WERI-Rb-1 (cell line): Measurements from ENCODE around the gene IL18R1.

ENCODE experiments used
- DNase-seq: peaks from one replicate; pipeline ENCODE4 v3.0.0-alpha.2; 2020
- H3K27ac ChIP-seq: fragments of 250-450 bp; sonication (Bioruptor Pico); 2 replicates; pipeline ENCODE4 v1.5.1; 2020; ENCODE audit warnings: mild to moderate bottlenecking, moderate library complexity
- H3K27me3 ChIP-seq: fragments of 250-450 bp; sonication (Bioruptor Pico); 2 replicates; pipeline ENCODE4 v1.5.1; 2021; ENCODE audit warnings: mild to moderate bottlenecking, low read depth, moderate library complexity; ENCODE audit not compliant: insufficient read depth, severe bottlenecking
- H3K36me3 ChIP-seq: fragments of 250-450 bp; sonication (Bioruptor Pico); 2 replicates; pipeline ENCODE4 v1.5.1; 2020; ENCODE audit warnings: mild to moderate bottlenecking, moderate library complexity
- H3K4me3 ChIP-seq: 2 replicates; pipeline ENCODE4 v1.5.1; 2011; ENCODE audit warnings: low read depth, mild to moderate bottlenecking, control low read depth, low read length
- H3K9me3 ChIP-seq: fragments of 250-450 bp; sonication (Bioruptor Pico); 2 replicates; pipeline ENCODE4 v1.5.1; 2021; ENCODE audit warnings: mild to moderate bottlenecking, moderate library complexity; ENCODE audit not compliant: severe bottlenecking
- CTCF ChIP-seq: IDR thresholded peaks from 2 replicates; pipeline ENCODE4 v1.5.1; 2011; ENCODE audit warnings: low read depth, mild to moderate bottlenecking, control low read depth, inconsistent platforms, low read length

Gene IL18R1

GRCh38 chr2:102412199-102412598 is 56.6 kb downstream of the IL18R1 start:
- Histone ChIP-seq H3K9me3 (no peaks in the 10 kb centered on the region), H3K27ac (no peak overlapping the region), H3K27me3 (peaks cover 45% of the 10 kb centered on the region), H3K4me3 (no peak overlapping the region), H3K36me3 (no peaks in the 10 kb centered on the region)
- DNase-seq = no peak
- no peak for TF ChIP-seq CTCF

GRCh38 chr2:102417946-102418345 is 62.4 kb downstream of the IL18R1 start:
- TF ChIP-seq CTCF = no peak
- Histone ChIP-seq H3K4me3 (no peak overlapping the region), H3K27me3 (peaks cover 69% of the 10 kb centered on the region), H3K9me3 (no peaks in the 10 kb centered on the region), H3K27ac (no peak overlapping the region), H3K36me3 (no peaks in the 10 kb centered on the region)
- DNase-seq = no peak

GRCh38 chr2:102418421-102418961 is 62.9 kb downstream of the IL18R1 start:
- no peaks in the 10 kb centered on the region for H3K36me3 ChIP-seq
- no peak for TF ChIP-seq CTCF
- DNase-seq = no peak
- H3K27me3 ChIP-seq = peaks cover 75% of the 10 kb centered on the region
- no peak overlapping the region for H3K4me3 ChIP-seq
- H3K9me3 ChIP-seq = no peaks in the 10 kb centered on the region
- H3K27ac ChIP-seq = no peak overlapping the region

- H3K27me3 ChIP-seq = peaks cover 75% of the 10 kb centered on the region
- H3K4me3 ChIP-seq = no peak overlapping the region
- no peak for TF ChIP-seq CTCF
- H3K36me3 ChIP-seq = no peaks in the 10 kb centered on the region
- H3K9me3 ChIP-seq = no peaks in the 10 kb centered on the region
- H3K27ac ChIP-seq = no peak overlapping the region
- DNase-seq = no peak
Observed at GRCh38 chr2:102420290-102420689, 64.7 kb downstream of the IL18R1 start.

GRCh38 chr2:102421890-102422759 is 66.5 kb downstream of the IL18R1 start:
- DNase-seq = no peak
- Histone ChIP-seq H3K9me3 (no peaks in the 10 kb centered on the region), H3K36me3 (no peaks in the 10 kb centered on the region), H3K27me3 (peaks cover 65% of the 10 kb centered on the region), H3K27ac (no peak overlapping the region), H3K4me3 (no peak overlapping the region)
- TF ChIP-seq CTCF = no peak
